HG03521 (cell line): ENCODE data around the gene SNX8.
"Not testable (repeated sequence)": the region's sequence is repeated elsewhere in the genome, so short reads cannot be mapped to it uniquely, and the experiment has no call there.

ENCODE experiments used
- ATAC-seq: cut with Tn5 transposase; IDR thresholded peaks from one replicate; pipeline ENCODE4 v1.9.1; 2021; ENCODE audit warnings: mild to moderate bottlenecking, moderate library complexity; ENCODE audit not compliant: unreplicated experiment

The SNX8 gene

GRCh38 chr7:2295936-2296620 lies 18.2 kb downstream of the SNX8 start:
- ATAC-seq: no peak

GRCh38 chr7:2290877-2291276 lies 23.4 kb downstream of the SNX8 start:
- no peak for ATAC-seq

- no peak for ATAC-seq
Measured at GRCh38 chr7:2289621-2290020, 24.6 kb downstream of the SNX8 start.

GRCh38 chr7:2289111-2289586 lies 25.1 kb downstream of the SNX8 start:
- no peak for ATAC-seq

- peak; percentile 41 for ATAC-seq
Measured at GRCh38 chr7:2288503-2288902, 25.7 kb downstream of the SNX8 start.

- ATAC-seq: no peak
Measured at GRCh38 chr7:2287745-2288144, 26.5 kb downstream of the SNX8 start.

- no peak for ATAC-seq
Measured at GRCh38 chr7:2283074-2283473, 31.2 kb downstream of the SNX8 start.

- ATAC-seq: no peak
Measured at GRCh38 chr7:2282185-2282751, 32.0 kb downstream of the SNX8 start.

GRCh38 chr7:2281541-2281940 lies 32.7 kb downstream of the SNX8 start:
- ATAC-seq: no peak

GRCh38 chr7:2280424-2280823 lies 33.8 kb downstream of the SNX8 start:
- no peak for ATAC-seq

GRCh38 chr7:2279896-2280295 lies 34.3 kb downstream of the SNX8 start:
- no peak for ATAC-seq

GRCh38 chr7:2278026-2278425 lies 36.2 kb downstream of the SNX8 start:
- ATAC-seq: no peak

- no peak for ATAC-seq
Measured at GRCh38 chr7:2276107-2276506, 38.1 kb downstream of the SNX8 start.

GRCh38 chr7:2275101-2275500 lies 39.1 kb downstream of the SNX8 start:
- ATAC-seq: no peak

GRCh38 chr7:2274666-2275065 lies 39.6 kb downstream of the SNX8 start:
- ATAC-seq: no peak

- ATAC-seq: no peak
Measured at GRCh38 chr7:2273866-2274265, 40.4 kb downstream of the SNX8 start.

- no peak for ATAC-seq
Measured at GRCh38 chr7:2272031-2272430, 42.2 kb downstream of the SNX8 start.

- no peak for ATAC-seq
Measured at GRCh38 chr7:2271273-2272026, 42.8 kb downstream of the SNX8 start.

GRCh38 chr7:2270495-2270894 lies 43.7 kb downstream of the SNX8 start:
- no peak for ATAC-seq

GRCh38 chr7:2269991-2270460 lies 44.2 kb downstream of the SNX8 start:
- no peak for ATAC-seq

- not testable (repeated sequence) for ATAC-seq
Measured at GRCh38 chr7:2269089-2269990, 44.9 kb downstream of the SNX8 start.
